GM23338 (cell line): ENCODE measurements around the gene SLC35A2.

Experiments
- CREB1 ChIP-seq: fragments of 250-450 bp; sonication (Bioruptor Pico); IDR thresholded peaks from 2 replicates; pipeline ENCODE4 v1.5.0; 2020; ENCODE audit warnings: low read depth, mild to moderate bottlenecking, moderate library complexity
- EZH2 ChIP-seq: fragments of 200-600 bp; sonication (generic); IDR thresholded peaks from one replicate; pipeline ENCODE4 v1.8.0; 2017; ENCODE audit warnings: antibody characterized with exemption, mild to moderate bottlenecking, low read depth; ENCODE audit not compliant: unreplicated experiment
- JUNB ChIP-seq: IDR thresholded peaks from one replicate; pipeline ENCODE4 v1.6.1; 2016; ENCODE audit warnings: antibody characterized with exemption; ENCODE audit not compliant: unreplicated experiment
- NANOG ChIP-seq: IDR thresholded peaks from 2 replicates; pipeline ENCODE4 v1.6.1; 2016; ENCODE audit warnings: antibody characterized with exemption, borderline replicate concordance
- POLR2AphosphoS5 ChIP-seq: IDR thresholded peaks from 2 replicates; pipeline ENCODE4 v1.6.1; 2016; ENCODE audit warnings: antibody characterized with exemption, low read depth
- TF ChIP-seq, protein P1 (sequence below), 2 experiments: fragments of 200-600 bp in 1 of 2; sonication (generic) in 1 of 2; conservative IDR thresholded peaks; 2 replicates each; pipeline versions ENCODE4 v1.5.1 to v1.6.1; 2016 to 2017; ENCODE audit warnings: antibody characterized with exemption in 2 of 2, low read depth in 2 of 2, mild to moderate bottlenecking in 2 of 2, moderate library complexity in 1 of 2
- TF ChIP-seq, protein P2 (sequence below): fragments of 250-450 bp; sonication (Bioruptor Pico); IDR thresholded peaks from 2 replicates; pipeline ENCODE4 v1.5.0; 2020; ENCODE audit warnings: mild to moderate bottlenecking, moderate library complexity
- TF ChIP-seq, protein P3 (sequence below): IDR thresholded peaks from 2 replicates; pipeline ENCODE4 v1.6.1; 2016; ENCODE audit warnings: antibody characterized with exemption

DNA sequence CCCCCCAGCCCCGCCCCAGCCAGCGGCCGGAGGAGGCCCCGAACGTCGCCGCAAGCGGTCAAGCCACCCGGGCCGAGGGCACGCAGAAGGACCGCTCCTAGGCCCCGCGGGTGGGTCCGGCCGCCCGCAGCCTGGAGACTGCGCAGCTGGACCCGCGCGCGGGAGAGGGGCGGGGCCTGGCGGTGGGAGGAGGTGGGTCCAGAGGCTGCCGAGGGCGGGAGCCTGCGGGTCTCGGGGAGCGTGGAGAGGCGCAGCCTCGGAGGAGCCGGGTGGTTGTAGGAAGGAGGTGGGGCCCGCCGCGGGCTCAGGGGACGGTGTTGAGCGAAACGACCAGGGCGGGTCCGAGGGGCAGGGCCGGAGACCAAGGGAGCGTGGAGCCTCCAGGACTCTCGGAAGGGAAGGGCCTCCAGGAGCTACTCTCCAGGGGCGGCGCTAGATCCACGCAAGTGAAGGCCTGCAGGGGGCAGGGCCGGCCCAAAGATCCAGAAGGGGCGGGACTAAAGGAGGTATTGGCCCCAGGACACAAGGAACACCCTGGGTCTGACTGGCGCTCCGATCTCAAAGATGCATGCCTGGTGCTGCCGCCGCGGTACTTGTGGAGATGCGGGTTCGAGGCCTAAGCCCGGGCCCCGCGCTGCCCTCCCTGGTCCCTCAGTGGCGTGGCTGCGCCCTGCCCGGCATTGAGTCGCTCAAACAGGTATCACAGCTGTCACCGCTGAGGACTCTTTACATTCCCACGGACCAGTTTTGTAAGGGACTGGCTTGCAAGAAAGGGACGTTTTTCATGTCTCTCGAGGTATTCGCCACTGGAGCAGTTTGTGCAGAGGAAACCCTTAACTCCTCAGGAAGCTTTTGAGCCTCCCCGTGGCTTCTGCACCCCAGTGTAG is 19.8 kb downstream of the SLC35A2 start:
- TF ChIP-seq, protein P1, sequence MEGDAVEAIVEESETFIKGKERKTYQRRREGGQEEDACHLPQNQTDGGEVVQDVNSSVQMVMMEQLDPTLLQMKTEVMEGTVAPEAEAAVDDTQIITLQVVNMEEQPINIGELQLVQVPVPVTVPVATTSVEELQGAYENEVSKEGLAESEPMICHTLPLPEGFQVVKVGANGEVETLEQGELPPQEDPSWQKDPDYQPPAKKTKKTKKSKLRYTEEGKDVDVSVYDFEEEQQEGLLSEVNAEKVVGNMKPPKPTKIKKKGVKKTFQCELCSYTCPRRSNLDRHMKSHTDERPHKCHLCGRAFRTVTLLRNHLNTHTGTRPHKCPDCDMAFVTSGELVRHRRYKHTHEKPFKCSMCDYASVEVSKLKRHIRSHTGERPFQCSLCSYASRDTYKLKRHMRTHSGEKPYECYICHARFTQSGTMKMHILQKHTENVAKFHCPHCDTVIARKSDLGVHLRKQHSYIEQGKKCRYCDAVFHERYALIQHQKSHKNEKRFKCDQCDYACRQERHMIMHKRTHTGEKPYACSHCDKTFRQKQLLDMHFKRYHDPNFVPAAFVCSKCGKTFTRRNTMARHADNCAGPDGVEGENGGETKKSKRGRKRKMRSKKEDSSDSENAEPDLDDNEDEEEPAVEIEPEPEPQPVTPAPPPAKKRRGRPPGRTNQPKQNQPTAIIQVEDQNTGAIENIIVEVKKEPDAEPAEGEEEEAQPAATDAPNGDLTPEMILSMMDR (conservative IDR thresholded peaks at IDR 0.05; ENCODE audit: low read depth in 2 of 2) = peak; percentile 35 to 55
- TF ChIP-seq POLR2AphosphoS5 = peak; percentile 28; the same call in 1 of the 2 replicates
- TF ChIP-seq NANOG = no peak
- TF ChIP-seq, protein P2, sequence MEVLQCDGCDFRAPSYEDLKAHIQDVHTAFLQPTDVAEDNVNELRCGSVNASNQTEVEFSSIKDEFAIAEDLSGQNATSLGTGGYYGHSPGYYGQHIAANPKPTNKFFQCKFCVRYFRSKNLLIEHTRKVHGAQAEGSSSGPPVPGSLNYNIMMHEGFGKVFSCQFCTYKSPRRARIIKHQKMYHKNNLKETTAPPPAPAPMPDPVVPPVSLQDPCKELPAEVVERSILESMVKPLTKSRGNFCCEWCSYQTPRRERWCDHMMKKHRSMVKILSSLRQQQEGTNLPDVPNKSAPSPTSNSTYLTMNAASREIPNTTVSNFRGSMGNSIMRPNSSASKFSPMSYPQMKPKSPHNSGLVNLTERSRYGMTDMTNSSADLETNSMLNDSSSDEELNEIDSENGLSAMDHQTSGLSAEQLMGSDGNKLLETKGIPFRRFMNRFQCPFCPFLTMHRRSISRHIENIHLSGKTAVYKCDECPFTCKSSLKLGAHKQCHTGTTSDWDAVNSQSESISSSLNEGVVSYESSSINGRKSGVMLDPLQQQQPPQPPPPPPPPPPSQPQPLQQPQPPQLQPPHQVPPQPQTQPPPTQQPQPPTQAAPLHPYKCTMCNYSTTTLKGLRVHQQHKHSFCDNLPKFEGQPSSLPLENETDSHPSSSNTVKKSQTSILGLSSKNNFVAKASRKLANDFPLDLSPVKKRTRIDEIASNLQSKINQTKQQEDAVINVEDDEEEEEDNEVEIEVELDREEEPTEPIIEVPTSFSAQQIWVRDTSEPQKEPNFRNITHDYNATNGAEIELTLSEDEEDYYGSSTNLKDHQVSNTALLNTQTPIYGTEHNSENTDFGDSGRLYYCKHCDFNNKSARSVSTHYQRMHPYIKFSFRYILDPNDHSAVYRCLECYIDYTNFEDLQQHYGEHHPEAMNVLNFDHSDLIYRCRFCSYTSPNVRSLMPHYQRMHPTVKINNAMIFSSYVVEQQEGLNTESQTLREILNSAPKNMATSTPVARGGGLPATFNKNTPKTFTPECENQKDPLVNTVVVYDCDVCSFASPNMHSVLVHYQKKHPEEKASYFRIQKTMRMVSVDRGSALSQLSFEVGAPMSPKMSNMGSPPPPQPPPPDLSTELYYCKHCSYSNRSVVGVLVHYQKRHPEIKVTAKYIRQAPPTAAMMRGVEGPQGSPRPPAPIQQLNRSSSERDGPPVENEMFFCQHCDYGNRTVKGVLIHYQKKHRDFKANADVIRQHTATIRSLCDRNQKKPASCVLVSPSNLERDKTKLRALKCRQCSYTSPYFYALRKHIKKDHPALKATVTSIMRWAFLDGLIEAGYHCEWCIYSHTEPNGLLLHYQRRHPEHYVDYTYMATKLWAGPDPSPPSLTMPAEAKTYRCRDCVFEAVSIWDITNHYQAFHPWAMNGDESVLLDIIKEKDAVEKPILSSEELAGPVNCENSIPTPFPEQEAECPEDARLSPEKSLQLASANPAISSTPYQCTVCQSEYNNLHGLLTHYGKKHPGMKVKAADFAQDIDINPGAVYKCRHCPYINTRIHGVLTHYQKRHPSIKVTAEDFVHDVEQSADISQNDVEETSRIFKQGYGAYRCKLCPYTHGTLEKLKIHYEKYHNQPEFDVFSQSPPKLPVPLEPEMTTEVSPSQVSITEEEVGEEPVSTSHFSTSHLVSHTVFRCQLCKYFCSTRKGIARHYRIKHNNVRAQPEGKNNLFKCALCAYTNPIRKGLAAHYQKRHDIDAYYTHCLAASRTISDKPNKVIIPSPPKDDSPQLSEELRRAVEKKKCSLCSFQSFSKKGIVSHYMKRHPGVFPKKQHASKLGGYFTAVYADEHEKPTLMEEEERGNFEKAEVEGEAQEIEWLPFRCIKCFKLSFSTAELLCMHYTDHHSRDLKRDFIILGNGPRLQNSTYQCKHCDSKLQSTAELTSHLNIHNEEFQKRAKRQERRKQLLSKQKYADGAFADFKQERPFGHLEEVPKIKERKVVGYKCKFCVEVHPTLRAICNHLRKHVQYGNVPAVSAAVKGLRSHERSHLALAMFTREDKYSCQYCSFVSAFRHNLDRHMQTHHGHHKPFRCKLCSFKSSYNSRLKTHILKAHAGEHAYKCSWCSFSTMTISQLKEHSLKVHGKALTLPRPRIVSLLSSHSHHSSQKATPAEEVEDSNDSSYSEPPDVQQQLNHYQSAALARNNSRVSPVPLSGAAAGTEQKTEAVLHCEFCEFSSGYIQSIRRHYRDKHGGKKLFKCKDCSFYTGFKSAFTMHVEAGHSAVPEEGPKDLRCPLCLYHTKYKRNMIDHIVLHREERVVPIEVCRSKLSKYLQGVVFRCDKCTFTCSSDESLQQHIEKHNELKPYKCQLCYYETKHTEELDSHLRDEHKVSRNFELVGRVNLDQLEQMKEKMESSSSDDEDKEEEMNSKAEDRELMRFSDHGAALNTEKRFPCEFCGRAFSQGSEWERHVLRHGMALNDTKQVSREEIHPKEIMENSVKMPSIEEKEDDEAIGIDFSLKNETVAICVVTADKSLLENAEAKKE (CRISPR knock-in tag) = no peak
- TF ChIP-seq JUNB = no peak
- no peak for TF ChIP-seq EZH2
- TF ChIP-seq, protein P3, sequence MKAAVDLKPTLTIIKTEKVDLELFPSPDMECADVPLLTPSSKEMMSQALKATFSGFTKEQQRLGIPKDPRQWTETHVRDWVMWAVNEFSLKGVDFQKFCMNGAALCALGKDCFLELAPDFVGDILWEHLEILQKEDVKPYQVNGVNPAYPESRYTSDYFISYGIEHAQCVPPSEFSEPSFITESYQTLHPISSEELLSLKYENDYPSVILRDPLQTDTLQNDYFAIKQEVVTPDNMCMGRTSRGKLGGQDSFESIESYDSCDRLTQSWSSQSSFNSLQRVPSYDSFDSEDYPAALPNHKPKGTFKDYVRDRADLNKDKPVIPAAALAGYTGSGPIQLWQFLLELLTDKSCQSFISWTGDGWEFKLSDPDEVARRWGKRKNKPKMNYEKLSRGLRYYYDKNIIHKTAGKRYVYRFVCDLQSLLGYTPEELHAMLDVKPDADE = no peak
- TF ChIP-seq CREB1 (CRISPR knock-in tag) = no peak
